Stimulated activated CD8-positive, alpha-beta memory T cell treated with anti-CD3 and anti-CD28 coated beads, Interleukin-2, amount 100 ng/mL, for 1 hour (primary cell): ENCODE data around the gene GALNT12.

ENCODE experiments used
- DNase-seq, 2 donors: peaks; one replicate each; pipeline ENCODE4 v3.0.0-alpha.2; 2020; ENCODE audit warnings: low read depth in 2 of 2

Gene GALNT12

DNA sequence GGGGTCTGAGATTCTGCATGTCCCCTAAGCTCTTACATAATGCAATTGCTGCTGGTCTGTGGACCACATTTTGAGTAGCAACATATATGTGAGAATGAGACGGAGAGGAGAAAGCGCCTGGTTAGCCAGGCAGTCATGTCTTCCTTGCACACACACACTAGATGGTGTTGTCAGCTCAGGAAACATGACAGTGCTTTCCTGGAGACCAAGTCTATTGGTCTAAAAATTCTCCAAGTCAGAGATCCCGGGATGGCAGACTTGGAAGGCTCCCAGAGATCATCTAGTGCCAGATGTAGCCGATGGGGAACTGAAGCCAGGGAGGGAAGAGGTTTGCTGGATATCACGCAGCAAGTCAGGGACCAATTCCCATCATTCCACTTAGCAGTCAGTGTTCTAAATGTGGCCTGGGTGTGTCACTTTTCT lies 53.4 kb downstream of the GALNT12 start:
- no peak for DNase-seq

- DNase-seq = no peak
Observed at GRCh38 chr9:98861781-98862504, 54.5 kb downstream of the GALNT12 start.

GRCh38 chr9:98862936-98863335 lies 55.5 kb downstream of the GALNT12 start:
- DNase-seq = no peak

GRCh38 chr9:98864281-98865174 lies 57.1 kb downstream of the GALNT12 start:
- DNase-seq = no peak

DNA sequence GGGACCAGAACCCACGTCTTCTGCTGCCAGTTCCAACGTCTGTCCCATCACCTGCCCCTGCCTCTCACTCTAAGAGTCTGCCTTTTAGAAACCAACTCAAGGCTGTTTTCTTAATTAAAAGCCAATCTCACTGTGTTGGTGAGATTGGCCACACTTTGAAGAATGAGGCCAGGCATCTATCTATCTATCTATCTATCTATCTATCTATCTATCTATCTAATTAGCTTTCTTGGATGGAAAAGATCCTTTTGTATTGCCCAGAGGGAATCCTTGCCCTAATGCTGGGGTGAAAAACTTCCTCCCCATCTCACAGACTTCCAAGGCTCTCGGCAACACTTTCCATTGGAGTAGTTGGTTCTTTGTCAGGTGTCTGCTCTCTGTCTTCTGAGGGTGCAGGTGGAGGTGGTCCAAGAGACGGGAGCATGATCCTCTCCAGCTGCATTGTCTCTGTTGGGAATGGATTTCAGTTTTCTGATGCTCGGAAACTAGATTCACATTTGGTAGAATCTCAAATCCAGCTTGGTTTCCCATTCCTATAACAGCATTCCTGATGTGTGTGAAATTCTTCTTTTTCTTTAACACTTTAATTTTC lies 57.9 kb downstream of the GALNT12 start:
- DNase-seq = no peak

GRCh38 chr9:98866435-98867102 lies 59.1 kb downstream of the GALNT12 start:
- no peak for DNase-seq

DNA sequence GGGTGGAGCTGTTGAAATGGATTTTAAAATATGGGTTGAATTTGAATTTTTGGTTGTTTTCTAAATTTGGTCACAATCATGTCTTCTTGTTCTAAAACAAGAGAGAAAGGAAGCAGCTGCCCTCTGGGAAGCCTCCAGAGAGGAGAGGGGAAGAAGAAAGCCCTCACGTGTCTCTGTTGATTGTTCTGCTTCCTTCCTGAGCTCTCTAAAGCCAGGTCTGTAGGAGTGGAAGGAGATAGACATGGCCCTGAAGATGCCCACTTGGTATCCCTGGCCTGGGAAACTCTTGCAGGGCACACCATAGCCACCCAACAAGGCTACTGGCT lies 59.6 kb downstream of the GALNT12 start:
- no peak for DNase-seq

GRCh38 chr9:98867429-98868168 lies 60.1 kb downstream of the GALNT12 start:
- DNase-seq = no peak

DNA sequence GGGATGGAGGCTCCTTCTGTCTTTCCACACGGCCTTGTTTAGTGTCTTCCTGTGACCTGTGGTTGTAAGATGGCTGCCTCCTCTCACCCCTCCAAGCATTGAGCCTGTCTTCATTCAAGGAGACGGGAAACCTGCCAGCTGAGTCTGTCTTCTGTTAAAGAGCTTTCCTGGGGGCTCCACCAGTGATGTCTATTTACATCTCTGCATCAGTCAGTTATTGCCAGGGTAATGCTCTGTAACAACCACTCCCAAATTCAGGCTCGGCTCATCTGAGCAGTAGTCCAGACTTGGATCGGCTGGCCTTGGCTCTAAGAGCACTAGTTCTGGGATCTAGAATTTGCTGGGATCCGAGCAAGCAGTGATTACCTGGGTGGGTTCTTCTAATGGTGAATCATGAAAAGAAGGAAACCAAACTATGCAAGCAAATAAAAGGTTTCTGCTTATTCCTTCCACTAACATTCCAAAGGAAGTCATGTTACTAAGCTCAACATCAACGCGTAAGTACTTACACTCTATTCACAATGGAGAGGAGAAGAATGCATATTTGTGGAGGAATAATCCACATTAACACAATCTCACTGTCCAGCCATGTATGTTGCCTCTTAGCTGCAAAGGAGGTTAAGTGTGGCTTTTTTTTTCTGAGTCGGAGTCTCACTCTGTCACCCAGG lies 61.7 kb downstream of the GALNT12 start:
- DNase-seq = no peak

- DNase-seq = no peak
Observed at GRCh38 chr9:98869866-98870265, 62.4 kb downstream of the GALNT12 start.

DNA sequence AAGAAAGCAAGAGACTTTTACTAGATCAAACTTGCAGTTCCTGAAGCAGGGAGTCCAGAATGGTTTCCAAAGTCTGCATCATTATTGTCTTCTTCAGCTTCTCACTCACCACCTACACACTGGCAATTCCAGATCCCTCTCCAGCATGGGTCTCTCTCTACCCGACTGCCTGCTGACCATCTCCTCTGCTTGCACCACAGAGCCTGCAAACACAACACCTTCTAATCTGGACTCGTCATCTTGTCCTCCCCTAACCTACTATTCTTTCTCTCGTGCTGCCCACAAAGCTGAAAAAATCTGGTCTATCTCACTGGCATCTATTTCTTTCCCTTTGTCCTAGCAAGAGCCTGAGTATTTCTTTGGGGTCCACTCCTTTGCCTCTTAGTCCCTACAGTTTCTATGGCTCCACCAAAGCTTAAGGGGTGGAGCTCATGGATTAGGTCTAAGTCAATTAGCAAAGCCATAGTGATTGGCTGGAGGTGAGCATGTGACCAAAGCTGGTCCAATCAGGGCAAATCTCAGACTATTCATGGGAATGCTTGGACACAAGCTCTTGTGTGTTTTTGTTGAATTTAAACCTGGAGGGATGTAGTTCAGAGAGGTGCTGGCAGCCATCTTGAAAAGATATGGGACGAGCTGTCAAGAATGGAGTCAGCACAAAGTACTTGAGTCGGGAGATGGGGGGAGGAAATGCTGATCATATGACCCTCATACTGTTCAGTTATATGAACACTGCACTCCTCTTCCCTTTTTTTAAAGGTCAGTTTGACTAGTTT lies 63.5 kb downstream of the GALNT12 start:
- no peak for DNase-seq

DNA sequence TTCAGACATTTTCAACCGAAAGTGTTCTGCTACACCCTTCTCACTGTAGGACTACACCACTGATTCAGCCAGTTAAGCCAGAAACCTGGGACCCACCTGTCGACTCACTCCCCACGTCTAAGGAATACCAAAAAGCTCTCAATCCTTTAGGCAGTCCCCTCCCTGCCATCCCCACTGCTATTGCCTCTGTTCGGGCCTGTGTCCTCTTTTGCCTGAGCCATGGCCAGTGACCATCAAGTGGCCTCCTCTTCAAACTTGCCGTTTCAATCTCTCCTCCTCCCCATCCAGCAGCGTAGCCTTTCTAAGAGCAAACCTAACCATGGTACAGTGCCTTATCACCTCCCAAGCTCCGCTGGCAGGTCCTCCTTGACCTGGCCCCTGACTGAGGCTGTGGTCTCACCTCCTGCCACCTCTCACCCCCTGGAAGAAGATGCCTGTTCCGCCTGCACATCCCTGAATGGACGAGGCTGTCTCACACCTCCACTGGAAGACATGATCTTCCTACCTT lies 64.1 kb downstream of the GALNT12 start:
- DNase-seq = no peak

- DNase-seq = no peak
Observed at GRCh38 chr9:98873526-98873925, 66.1 kb downstream of the GALNT12 start.

- DNase-seq = no peak
Observed at GRCh38 chr9:98873951-98874371, 66.5 kb downstream of the GALNT12 start.

DNA sequence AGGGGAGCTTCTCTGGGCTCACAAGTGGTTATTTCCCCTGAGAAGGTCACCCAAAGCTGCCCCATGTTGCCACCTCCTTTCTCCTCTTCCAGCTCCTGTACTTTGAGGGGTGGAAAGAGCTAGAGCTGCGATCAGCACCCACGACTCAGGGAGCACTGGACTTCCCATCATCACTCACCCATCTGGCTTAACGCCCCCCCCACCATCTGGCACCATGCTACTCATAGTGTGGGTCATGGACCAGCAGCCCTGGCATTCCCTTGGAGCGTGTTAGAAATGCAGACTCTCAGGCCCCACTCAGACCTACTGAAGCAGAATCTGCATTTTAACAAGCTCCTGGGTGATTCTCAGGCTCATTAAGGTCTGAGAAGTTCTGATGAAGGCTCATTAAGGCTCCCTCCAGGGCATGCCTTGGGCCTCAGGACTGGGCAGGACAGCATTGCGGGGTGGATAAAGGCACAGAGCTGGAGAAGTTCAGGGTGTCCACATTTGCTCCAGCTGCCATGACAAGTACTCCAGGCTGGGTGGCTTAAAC lies 67.3 kb downstream of the GALNT12 start:
- no peak for DNase-seq

- DNase-seq = no peak
Observed at GRCh38 chr9:98875536-98875935, 68.1 kb downstream of the GALNT12 start.

GRCh38 chr9:98877311-98877710 lies 69.8 kb downstream of the GALNT12 start:
- DNase-seq = no peak

DNA sequence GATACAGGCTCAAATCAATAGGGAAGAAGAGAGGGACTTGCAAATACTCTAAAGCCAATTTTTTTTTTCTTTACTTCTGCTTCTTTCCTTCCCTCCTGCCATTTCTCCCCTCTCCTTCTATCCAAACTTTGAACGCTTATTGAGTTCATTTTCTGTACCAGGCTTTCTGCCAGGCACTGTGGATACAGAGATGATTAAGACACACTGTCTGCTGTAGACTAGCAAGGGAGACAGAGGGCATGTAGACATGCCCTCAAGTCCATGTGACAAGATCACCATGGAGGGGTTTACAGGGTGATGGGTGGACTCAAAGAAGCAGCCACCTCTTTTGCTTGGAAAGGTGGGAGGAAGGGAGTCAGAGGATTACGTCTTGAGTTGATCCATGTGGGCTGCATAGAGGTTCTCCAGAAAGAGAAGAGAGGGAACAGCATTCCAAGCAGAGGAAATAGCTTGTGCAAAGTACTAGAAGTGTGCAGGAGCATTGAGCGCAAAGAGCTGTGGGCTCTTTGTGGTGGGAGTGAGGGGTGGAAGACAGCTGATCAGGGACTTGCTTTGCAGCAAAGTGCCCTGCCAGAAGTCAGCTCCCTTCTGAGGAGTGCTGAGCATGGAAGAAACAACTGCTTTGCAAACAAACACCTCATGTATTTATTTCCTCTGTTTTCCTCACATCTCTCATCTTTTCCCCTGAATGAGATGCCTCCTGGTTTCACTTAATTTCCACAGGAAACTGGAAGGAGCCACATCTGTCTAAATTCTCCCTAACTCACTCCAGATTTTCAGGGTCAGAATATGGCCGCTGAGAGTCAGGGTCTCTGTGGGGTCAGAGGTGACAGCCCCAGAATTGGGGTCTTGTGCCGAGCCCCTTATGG lies 71.9 kb downstream of the GALNT12 start:
- no peak for DNase-seq

GRCh38 chr9:98879963-98880310 lies 72.5 kb downstream of the GALNT12 start:
- no peak for DNase-seq
